Effector CD8-positive, alpha-beta T cell (primary cell): ENCODE data around the gene CELF6.

ENCODE experiments used
- DNase-seq: peaks from one replicate; lab custom pipeline; 2025; lab: John Stamatoyannopoulos, UW
- total RNA-seq, 4 experiments: gene quantifications; one replicate each; lab custom pipeline; 2026; lab: John Stamatoyannopoulos, UW

The CELF6 gene
- 0 to 0.18 (median 0) reads per million in 4 experiments for total RNA-seq

GRCh38 chr15:72319985-72320671 is at the start of gene CELF6:
Gene CELF6 (minus strand): TSS chr15:72320157. CDS start chr15:72319874, 283 bp downstream.
- peak; percentile 52 for DNase-seq

GRCh38 chr15:72368899-72369298 is 48.9 kb upstream of the CELF6 start:
- DNase-seq = no peak

GRCh38 chr15:72368325-72368724 is 48.4 kb upstream of the CELF6 start:
- DNase-seq = no peak

- DNase-seq = no peak
Observed at GRCh38 chr15:72365844-72366243, 45.9 kb upstream of the CELF6 start.

- no peak for DNase-seq
Observed at GRCh38 chr15:72361176-72361575, 41.2 kb upstream of the CELF6 start.

GRCh38 chr15:72358650-72359171 is 38.8 kb upstream of the CELF6 start:
- DNase-seq = no peak

GRCh38 chr15:72358121-72358520 is 38.2 kb upstream of the CELF6 start:
- no peak for DNase-seq

- DNase-seq = no peak
Observed at GRCh38 chr15:72354496-72354895, 34.5 kb upstream of the CELF6 start.

GRCh38 chr15:72353266-72353665 is 33.3 kb upstream of the CELF6 start:
- DNase-seq = no peak

GRCh38 chr15:72345806-72346205 is 25.8 kb upstream of the CELF6 start:
- DNase-seq = no peak

GRCh38 chr15:72345280-72345679 is 25.3 kb upstream of the CELF6 start:
- DNase-seq = no peak

- no peak for DNase-seq
Observed at GRCh38 chr15:72344602-72345001, 24.6 kb upstream of the CELF6 start.

- no peak for DNase-seq
Observed at GRCh38 chr15:72342385-72342784, 22.4 kb upstream of the CELF6 start.

GRCh38 chr15:72341361-72341760 is 21.4 kb upstream of the CELF6 start:
- no peak for DNase-seq

- no peak for DNase-seq
Observed at GRCh38 chr15:72340366-72340765, 20.4 kb upstream of the CELF6 start.

GRCh38 chr15:72339777-72340177 is 19.8 kb upstream of the CELF6 start:
- DNase-seq = no peak

- DNase-seq = no peak
Observed at GRCh38 chr15:72338617-72339321, 18.8 kb upstream of the CELF6 start.

- DNase-seq = no peak
Observed at GRCh38 chr15:72338148-72338547, 18.2 kb upstream of the CELF6 start.

- DNase-seq = no peak
Observed at GRCh38 chr15:72334842-72335241, 14.9 kb upstream of the CELF6 start.

GRCh38 chr15:72331021-72331420 is 11.1 kb upstream of the CELF6 start:
- DNase-seq = no peak

- DNase-seq = no peak
Observed at GRCh38 chr15:72323752-72324151, 3.8 kb upstream of the CELF6 start.

GRCh38 chr15:72319360-72319984 is 485 bp downstream of the CELF6 start:
- no peak for DNase-seq
